ENCODE data around the gene HYAL3.
"Not testable (repeated sequence)": the region's sequence is repeated elsewhere in the genome, so short reads cannot be mapped to it uniquely, and the experiment has no call there.

HYAL3 gene

GRCh38 chr3:50273689-50274065, 25.5 kb downstream of the HYAL3 start:
- H3K4me3 ChIP-seq = peak overlapping the region; percentile 64
- no peak for TF ChIP-seq CTCF (IDR thresholded peaks at IDR 0.05)
- DNase-seq (ENCODE audit: low spot score) = no peak
- H3K27ac ChIP-seq = no peak overlapping the region

GRCh38 chr3:50272911-50273688, 26.1 kb downstream of the HYAL3 start:
- DNase-seq (ENCODE audit: low spot score) = peak; percentile 91
- peak overlapping the region; percentile 64 for H3K4me3 ChIP-seq
- H3K27ac ChIP-seq = peak overlapping the region in 1 of 2 donors; percentile 25
- TF ChIP-seq CTCF (IDR thresholded peaks at IDR 0.05) = peak; percentile 87

GRCh38 chr3:50272538-50272910, 26.7 kb downstream of the HYAL3 start:
- not testable (repeated sequence) for DNase-seq (ENCODE audit: low spot score); H3K4me3 ChIP-seq; H3K27ac ChIP-seq

- no peak overlapping the region for H3K4me3 ChIP-seq
- no peak overlapping the region for H3K27ac ChIP-seq
Measured at GRCh38 chr3:50271314-50271936, 27.8 kb downstream of the HYAL3 start.

GRCh38 chr3:50270422-50271224, 28.6 kb downstream of the HYAL3 start:
- TF ChIP-seq CTCF (IDR thresholded peaks at IDR 0.05) = no peak
- peak overlapping the region; percentile 74 for H3K4me3 ChIP-seq
- DNase-seq (ENCODE audit: low spot score) = no peak
- H3K27ac ChIP-seq = peak overlapping the region in 1 of 2 donors; percentile 99

More at GRCh38 chr3:50271314-50271936, 27.8 kb downstream of the HYAL3 start:
- TF ChIP-seq CTCF (IDR thresholded peaks at IDR 0.05) = no peak
- DNase-seq (ENCODE audit: low spot score) = no peak

- no peak for TF ChIP-seq CTCF (IDR thresholded peaks at IDR 0.05)
- no peak for DNase-seq (ENCODE audit: low spot score)
- Histone ChIP-seq H3K27ac (peak overlapping the region in 1 of 2 donors; percentile 99), H3K4me3 (peak overlapping the region; percentile 74)
Measured at GRCh38 chr3:50269977-50270413, 29.2 kb downstream of the HYAL3 start.

- no peak for TF ChIP-seq CTCF (IDR thresholded peaks at IDR 0.05)
- DNase-seq (ENCODE audit: low spot score) = no peak
- peak overlapping the region; percentile 74 for H3K4me3 ChIP-seq
- peak overlapping the region; percentile 78 to 99 for H3K27ac ChIP-seq
Measured at GRCh38 chr3:50269460-50269859, 29.7 kb downstream of the HYAL3 start.
